ENCODE data around the gene LMAN2.

The LMAN2 gene

GRCh38 chr5:177369645-177370440 lies 18.4 kb upstream of the LMAN2 start:
- TF ChIP-seq EZH2phosphoT487 (IDR thresholded peaks at IDR 0.05; ENCODE audit: borderline replicate concordance, low read length): no peak
- TF ChIP-seq, protein P1, sequence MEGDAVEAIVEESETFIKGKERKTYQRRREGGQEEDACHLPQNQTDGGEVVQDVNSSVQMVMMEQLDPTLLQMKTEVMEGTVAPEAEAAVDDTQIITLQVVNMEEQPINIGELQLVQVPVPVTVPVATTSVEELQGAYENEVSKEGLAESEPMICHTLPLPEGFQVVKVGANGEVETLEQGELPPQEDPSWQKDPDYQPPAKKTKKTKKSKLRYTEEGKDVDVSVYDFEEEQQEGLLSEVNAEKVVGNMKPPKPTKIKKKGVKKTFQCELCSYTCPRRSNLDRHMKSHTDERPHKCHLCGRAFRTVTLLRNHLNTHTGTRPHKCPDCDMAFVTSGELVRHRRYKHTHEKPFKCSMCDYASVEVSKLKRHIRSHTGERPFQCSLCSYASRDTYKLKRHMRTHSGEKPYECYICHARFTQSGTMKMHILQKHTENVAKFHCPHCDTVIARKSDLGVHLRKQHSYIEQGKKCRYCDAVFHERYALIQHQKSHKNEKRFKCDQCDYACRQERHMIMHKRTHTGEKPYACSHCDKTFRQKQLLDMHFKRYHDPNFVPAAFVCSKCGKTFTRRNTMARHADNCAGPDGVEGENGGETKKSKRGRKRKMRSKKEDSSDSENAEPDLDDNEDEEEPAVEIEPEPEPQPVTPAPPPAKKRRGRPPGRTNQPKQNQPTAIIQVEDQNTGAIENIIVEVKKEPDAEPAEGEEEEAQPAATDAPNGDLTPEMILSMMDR (IDR thresholded peaks at IDR 0.05; ENCODE audit: low read depth, low read length, poor library complexity, severe bottlenecking): no peak
- Histone ChIP-seq H3F3A (ENCODE audit: control insufficient read depth, insufficient read depth) (no peaks in the 10 kb centered on the region), H3K9me3 (ENCODE audit: control insufficient read depth, insufficient read depth, low read length) (no peaks in the 10 kb centered on the region), H3K4me2 (ENCODE audit: low read length) (peak overlapping the region; percentile 26), H3K79me2 (ENCODE audit: control insufficient read depth, low read length) (no peaks in the 10 kb centered on the region), H3K4me3 (ENCODE audit: low read length) (no peak overlapping the region), H3K4me1 (ENCODE audit: control insufficient read depth, low read length) (peaks cover 29% of the 10 kb centered on the region), H3K27ac (ENCODE audit: low read depth, low read length) (no peak overlapping the region), H3K36me3 (ENCODE audit: control insufficient read depth, low read length) (peaks cover 30% of the 10 kb centered on the region), H4K20me1 (ENCODE audit: control insufficient read depth, insufficient read depth, low read depth, low read length) (0 out of 2 replicates have a peak, but pooled peaks cover 2% of the 10 kb centered on the region), H3K9me2 (replicated peaks; ENCODE audit: control insufficient read depth, low read length) (no peaks in the 10 kb centered on the region), H3K27me3 (ENCODE audit: control insufficient read depth, low read length) (no peaks in the 10 kb centered on the region)

DNA sequence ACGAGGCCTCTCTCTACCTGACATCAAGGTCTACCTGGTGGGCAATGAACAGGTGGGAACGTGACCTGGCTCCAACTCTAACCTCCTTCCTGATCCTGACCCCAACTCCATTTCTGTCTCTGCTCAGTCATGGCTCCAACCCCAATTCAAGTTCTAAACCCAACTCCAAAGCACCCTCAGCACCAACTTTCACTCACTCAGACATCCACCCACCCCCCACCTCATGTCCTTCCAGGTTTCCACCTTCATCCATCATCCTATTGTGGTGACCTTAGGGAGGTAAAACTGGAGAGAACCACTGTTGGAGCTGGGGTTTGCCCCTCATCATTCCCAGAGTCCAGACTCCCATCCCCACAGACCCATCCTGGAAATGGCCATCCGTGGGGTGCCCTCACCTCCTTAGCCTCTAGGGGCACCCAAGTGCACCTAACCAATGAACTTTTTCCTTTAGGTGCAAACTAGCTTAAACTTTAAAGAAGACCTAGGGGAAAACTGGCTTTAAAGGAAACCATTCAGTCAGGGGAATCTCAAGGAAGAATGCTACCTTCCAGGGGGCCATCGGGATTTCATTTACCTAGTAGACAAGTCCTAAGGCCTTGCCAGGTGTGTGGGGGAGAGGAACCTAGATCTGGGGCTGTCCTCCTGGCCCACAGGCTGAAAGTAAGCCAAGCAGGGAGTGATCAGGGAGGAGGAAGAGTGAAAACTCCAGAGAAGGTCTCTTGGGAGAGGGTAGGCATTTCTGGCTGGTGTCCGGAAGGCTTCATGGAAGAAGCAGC lies 17.6 kb upstream of the LMAN2 start:
- H3K27me3 ChIP-seq (ENCODE audit: control insufficient read depth, low read length): no peaks in the 10 kb centered on the region
- no peaks in the 10 kb centered on the region for H3K9me2 ChIP-seq (replicated peaks; ENCODE audit: control insufficient read depth, low read length)
- H3K79me2 ChIP-seq (ENCODE audit: control insufficient read depth, low read length): 0 out of 2 replicates have a peak, but pooled peaks cover 3% of the 10 kb centered on the region
- no peak overlapping the region for H3K4me3 ChIP-seq (ENCODE audit: low read length)
- H3K4me1 ChIP-seq (ENCODE audit: control insufficient read depth, low read length): peaks cover 33% of the 10 kb centered on the region
- TF ChIP-seq, protein P1 (IDR thresholded peaks at IDR 0.05; ENCODE audit: low read depth, low read length, poor library complexity, severe bottlenecking): peak; percentile 95
- TF ChIP-seq EZH2phosphoT487 (IDR thresholded peaks at IDR 0.05; ENCODE audit: borderline replicate concordance, low read length): no peak
- H3K9me3 ChIP-seq (ENCODE audit: control insufficient read depth, insufficient read depth, low read length): no peaks in the 10 kb centered on the region
- no peak overlapping the region for H3K27ac ChIP-seq (ENCODE audit: low read depth, low read length)
- 0 out of 2 replicates have a peak, but pooled peaks cover 2% of the 10 kb centered on the region for H4K20me1 ChIP-seq (ENCODE audit: control insufficient read depth, insufficient read depth, low read depth, low read length)
- H3K36me3 ChIP-seq (ENCODE audit: control insufficient read depth, low read length): peaks cover 30% of the 10 kb centered on the region
- peak overlapping the region; percentile 26 for H3K4me2 ChIP-seq (ENCODE audit: low read length)
- H3F3A ChIP-seq (ENCODE audit: control insufficient read depth, insufficient read depth): no peaks in the 10 kb centered on the region

DNA sequence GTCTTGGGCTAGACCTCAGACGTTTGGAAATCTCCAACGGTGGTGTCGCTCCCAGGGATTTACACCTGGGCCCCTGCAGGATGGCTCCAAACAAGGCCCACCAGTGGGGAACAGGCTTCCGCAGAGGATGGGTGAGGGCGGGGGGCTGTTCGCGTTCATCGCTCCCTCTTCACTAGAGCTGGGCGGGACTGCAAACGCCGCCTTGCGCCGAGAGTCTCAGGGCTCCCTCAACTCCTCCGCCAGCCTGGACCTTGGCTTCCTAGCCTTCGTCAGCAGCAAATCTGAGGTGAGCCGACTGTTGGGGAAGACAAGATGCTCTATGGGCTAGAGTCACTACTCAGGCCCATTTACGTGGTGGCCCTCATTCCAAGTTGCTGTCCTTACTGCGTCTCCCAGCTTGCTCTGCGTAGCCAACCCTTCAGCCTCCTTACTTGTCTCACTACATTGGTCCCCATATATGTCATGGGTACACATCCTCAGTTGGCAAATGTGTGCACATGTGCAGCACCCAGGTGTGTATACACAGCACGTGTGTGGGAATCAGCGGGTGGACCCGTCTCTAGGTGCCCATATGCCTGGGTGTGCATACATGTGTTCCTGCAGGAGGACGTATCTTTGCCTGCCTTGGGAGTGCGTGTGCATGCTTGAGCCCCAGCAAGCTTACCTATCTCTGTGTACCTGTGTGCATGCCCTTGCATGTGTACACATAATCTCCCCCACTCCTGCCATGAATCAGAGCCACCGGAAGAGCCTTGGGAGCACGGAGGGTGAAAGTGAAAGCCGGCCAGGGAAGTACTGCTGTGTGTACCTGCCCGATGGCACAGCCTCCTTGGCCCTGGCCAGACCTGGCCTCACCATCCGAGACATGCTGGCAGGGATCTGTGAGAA lies 16.8 kb upstream of the LMAN2 start:
- Histone ChIP-seq H3K27ac (ENCODE audit: low read depth, low read length) (no peak overlapping the region), H3K4me2 (ENCODE audit: low read length) (no peak overlapping the region), H3K27me3 (ENCODE audit: control insufficient read depth, low read length) (no peaks in the 10 kb centered on the region), H3K36me3 (ENCODE audit: control insufficient read depth, low read length) (peaks cover 30% of the 10 kb centered on the region), H3K4me1 (ENCODE audit: control insufficient read depth, low read length) (peaks cover 40% of the 10 kb centered on the region), H3F3A (ENCODE audit: control insufficient read depth, insufficient read depth) (no peaks in the 10 kb centered on the region), H3K9me2 (replicated peaks; ENCODE audit: control insufficient read depth, low read length) (no peaks in the 10 kb centered on the region), H4K20me1 (ENCODE audit: control insufficient read depth, insufficient read depth, low read depth, low read length) (0 out of 2 replicates have a peak, but pooled peaks cover 2% of the 10 kb centered on the region), H3K4me3 (ENCODE audit: low read length) (no peak overlapping the region), H3K9me3 (ENCODE audit: control insufficient read depth, insufficient read depth, low read length) (no peaks in the 10 kb centered on the region), H3K79me2 (ENCODE audit: control insufficient read depth, low read length) (peaks cover 5% of the 10 kb centered on the region; the same call in 1 of the 2 replicates)
- no peak for TF ChIP-seq EZH2phosphoT487 (IDR thresholded peaks at IDR 0.05; ENCODE audit: borderline replicate concordance, low read length)
- TF ChIP-seq, protein P1 (IDR thresholded peaks at IDR 0.05; ENCODE audit: low read depth, low read length, poor library complexity, severe bottlenecking): no peak
